HFFc6 (cell line): ENCODE measurements around the gene CKS2. TPM values are rescaled to one million over a fixed set of nuclear protein-coding genes. Genes with fewer than 3 reads are reported as not detected.
"Not testable (repeated sequence)": the region's sequence is repeated elsewhere in the genome, so short reads cannot be mapped to it uniquely, and the experiment has no call there.

ENCODE experiments used
- DNase-seq: peaks from one replicate; pipeline ENCODE4 v3.0.0-alpha.2; 2018
- H3K27ac Mint-ChIP-seq: 2 replicates; pipeline ENCODE4 v1.8.0; 2020; ENCODE audit warnings: mild to moderate bottlenecking, mixed read lengths
- H3K27me3 Mint-ChIP-seq: 2 replicates; pipeline ENCODE4 v1.8.0; 2021; ENCODE audit warnings: mild to moderate bottlenecking, moderate library complexity, mixed read lengths; ENCODE audit not compliant: insufficient read depth
- H3K36me3 Mint-ChIP-seq: 2 replicates; pipeline ENCODE4 v1.8.0; 2021; ENCODE audit warnings: low read depth, mixed read lengths
- H3K4me1 Mint-ChIP-seq: 2 replicates; pipeline ENCODE4 v1.8.0; 2020; ENCODE audit warnings: low read depth, mixed read lengths
- H3K4me3 Mint-ChIP-seq: 2 replicates; pipeline ENCODE4 v1.8.0; 2020; ENCODE audit warnings: mild to moderate bottlenecking, moderate library complexity, mixed read lengths
- H3K9me3 Mint-ChIP-seq: 2 replicates; pipeline ENCODE4 v1.8.0; 2020; ENCODE audit warnings: mild to moderate bottlenecking, mixed read lengths
- CTCF ChIP-seq: fragments of 200-600 bp; sonication (generic); IDR thresholded peaks from 2 replicates; pipeline ENCODE4 v1.5.0; 2021; ENCODE audit warnings: antibody characterized with exemption, mild to moderate bottlenecking
- total RNA-seq, 6 experiments: library from RNA; stranded (reverse); fragmentation: NEBNext Ultra II Directional; extraction: Animal tissue kit (Norgen Biotek cat#: 25700); gene quantifications; 2 replicates in 1 of 6; 3 replicates in 5 of 6; pipeline ENCODE4 v1.2.3, GENCODE V29; 2021

CKS2 gene
- total RNA-seq, 6 experiments from 2014 or later = 65.7 to 135 (median 123) TPM

GRCh38 chr9:89330513-89330912 lies 19.5 kb downstream of the CKS2 start:
- H3K36me3 Mint-ChIP-seq = peaks cover 17% of the 10 kb centered on the region
- H3K9me3 Mint-ChIP-seq = no peaks in the 10 kb centered on the region
- H3K27ac Mint-ChIP-seq = no peak overlapping the region
- no peak for TF ChIP-seq CTCF
- H3K4me3 Mint-ChIP-seq = no peak overlapping the region
- H3K27me3 Mint-ChIP-seq = no peaks in the 10 kb centered on the region
- H3K4me1 Mint-ChIP-seq = no peaks in the 10 kb centered on the region
- DNase-seq = no peak

- H3K36me3 Mint-ChIP-seq = peaks cover 45% of the 10 kb centered on the region
- TF ChIP-seq CTCF = no peak
- no peak overlapping the region for H3K4me3 Mint-ChIP-seq
- DNase-seq = no peak
- no peaks in the 10 kb centered on the region for H3K4me1 Mint-ChIP-seq
- H3K27ac Mint-ChIP-seq = no peak overlapping the region
- H3K9me3 Mint-ChIP-seq = no peaks in the 10 kb centered on the region
- H3K27me3 Mint-ChIP-seq = no peaks in the 10 kb centered on the region
These were observed 28.8 kb downstream of the CKS2 start for GRCh38 chr9:89339807-89340206.

- DNase-seq = no peak
- Mint-ChIP-seq H3K27ac (no peak overlapping the region), H3K4me3 (no peak overlapping the region), H3K27me3 (no peaks in the 10 kb centered on the region; the same call in 1 of the 2 replicates), H3K36me3 (peaks cover 48% of the 10 kb centered on the region), H3K9me3 (no peaks in the 10 kb centered on the region), H3K4me1 (no peaks in the 10 kb centered on the region)
- TF ChIP-seq CTCF = no peak
These were observed 29.3 kb downstream of the CKS2 start for GRCh38 chr9:89340332-89340731.

GRCh38 chr9:89342213-89342612 lies 31.2 kb downstream of the CKS2 start:
- no peaks in the 10 kb centered on the region for H3K9me3 Mint-ChIP-seq
- no peaks in the 10 kb centered on the region for H3K4me1 Mint-ChIP-seq
- H3K4me3 Mint-ChIP-seq = no peak overlapping the region
- H3K27me3 Mint-ChIP-seq = no peaks in the 10 kb centered on the region; the same call in 1 of the 2 replicates
- no peak for TF ChIP-seq CTCF
- no peak for DNase-seq
- H3K36me3 Mint-ChIP-seq = peaks cover 60% of the 10 kb centered on the region
- H3K27ac Mint-ChIP-seq = no peak overlapping the region

GRCh38 chr9:89342948-89343347 lies 32.0 kb downstream of the CKS2 start:
- peak; percentile 20 for DNase-seq
- Mint-ChIP-seq H3K9me3 (no peaks in the 10 kb centered on the region), H3K36me3 (peaks cover 56% of the 10 kb centered on the region), H3K4me1 (no peaks in the 10 kb centered on the region), H3K27ac (no peak overlapping the region), H3K4me3 (no peak overlapping the region), H3K27me3 (no peaks in the 10 kb centered on the region; the same call in 1 of the 2 replicates)
- TF ChIP-seq CTCF = no peak

GRCh38 chr9:89343812-89344211 lies 32.8 kb downstream of the CKS2 start:
- H3K27ac Mint-ChIP-seq, H3K9me3 Mint-ChIP-seq, H3K4me3 Mint-ChIP-seq, H3K4me1 Mint-ChIP-seq, DNase-seq, H3K27me3 Mint-ChIP-seq: not testable (repeated sequence)
- peaks cover 57% of the 10 kb centered on the region for H3K36me3 Mint-ChIP-seq
